ENCODE results near the gene SLC25A22. TPM values are rescaled to one million over a fixed set of nuclear protein-coding genes. Genes with fewer than 3 reads are reported as not detected.

SLC25A22 gene
- total RNA-seq, 4 donors from 2014 or later: 7.5 to 21.9 (median 12.7) TPM

GRCh38 chr11:795634-796564 is 2.2 kb downstream of the SLC25A22 start:
- DNase-seq (ENCODE audit: low spot score) (no peak), ATAC-seq (ENCODE audit: low FRiP score) (peak; percentile 63)
- TF ChIP-seq CTCF (IDR thresholded peaks at IDR 0.05): no peak

DNA sequence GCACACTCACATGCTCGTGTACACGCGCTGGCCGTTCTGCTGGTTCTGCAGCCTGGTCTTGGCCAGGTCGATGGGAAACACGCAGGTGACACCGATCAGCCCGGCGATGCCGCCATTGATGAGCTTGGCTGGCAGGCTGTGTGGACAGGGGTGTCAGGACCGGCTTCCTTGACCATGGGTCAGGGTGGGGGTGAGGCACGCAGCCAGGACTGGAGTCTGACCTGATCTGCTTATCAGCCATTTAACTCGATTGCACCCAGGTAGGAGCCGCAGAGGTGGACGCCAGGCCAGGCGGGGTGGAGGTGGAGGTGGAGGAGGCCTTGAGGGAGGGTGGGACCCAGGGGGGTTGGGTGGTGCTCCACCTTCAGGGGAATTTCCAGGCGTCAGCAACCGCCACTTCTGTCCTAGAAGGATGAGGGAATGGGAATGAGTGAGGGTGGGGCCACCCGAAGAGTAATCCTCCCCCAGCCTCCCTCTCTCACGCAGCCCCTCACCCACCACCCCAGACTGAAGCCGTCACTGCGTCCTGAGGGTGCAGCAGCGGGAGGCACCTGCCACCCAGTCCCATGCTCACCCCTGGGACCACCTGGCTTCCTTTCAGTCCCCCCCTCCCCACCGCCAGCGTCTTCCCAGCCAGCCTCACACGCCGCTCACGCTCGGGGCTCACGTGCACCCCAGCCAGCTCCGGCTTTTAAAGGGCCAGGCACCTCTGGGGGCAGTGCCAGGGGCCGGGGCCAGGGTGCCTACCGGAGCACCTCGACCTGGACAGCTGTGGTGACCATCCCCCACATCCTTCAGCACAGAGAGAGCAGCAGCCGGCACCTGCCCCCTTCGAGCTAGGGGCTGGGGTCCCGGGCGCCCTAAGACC is 3.1 kb downstream of the SLC25A22 start:
- DNase-seq (ENCODE audit: low spot score) (no peak), ATAC-seq (ENCODE audit: low FRiP score) (peak; percentile 7)

DNA sequence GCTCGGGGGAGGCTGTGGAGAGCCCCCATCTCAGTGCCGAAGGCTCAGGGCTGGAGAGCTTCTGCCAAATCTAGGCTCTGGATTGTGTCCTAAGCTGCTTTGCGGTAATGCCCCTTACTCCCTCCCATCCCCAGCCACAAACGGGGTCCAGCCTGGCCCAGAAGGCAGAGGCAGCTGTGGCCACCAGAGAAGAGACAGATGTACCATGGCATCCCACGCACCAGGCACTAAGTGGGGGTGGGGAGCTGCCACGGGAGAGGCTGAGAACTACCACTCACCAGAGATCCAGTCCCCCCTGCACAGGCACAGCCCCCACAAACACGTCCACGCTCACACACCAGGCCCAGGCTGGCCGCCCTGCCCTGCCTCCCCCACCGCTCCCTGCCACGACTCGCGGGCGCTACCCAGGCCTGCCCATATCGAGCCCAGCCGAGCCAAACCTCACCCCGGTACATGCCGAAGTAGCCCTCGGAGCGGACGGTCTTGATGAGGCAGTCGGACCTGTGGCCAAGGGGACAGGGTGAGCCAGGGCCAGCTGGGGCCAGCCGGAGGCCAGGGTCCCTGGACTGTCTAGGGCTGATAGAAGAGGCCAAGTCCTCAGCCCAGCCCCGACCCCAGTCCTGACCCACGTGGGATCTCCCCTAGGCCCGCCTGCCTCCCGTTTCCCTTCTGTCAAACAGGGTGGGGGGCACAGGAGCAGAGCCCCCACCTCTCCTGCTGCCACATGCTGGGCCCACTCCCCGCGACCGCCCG is 3.9 kb downstream of the SLC25A22 start:
- ATAC-seq (ENCODE audit: low FRiP score) (no peak), DNase-seq (ENCODE audit: low spot score) (no peak)
- TF ChIP-seq CTCF (IDR thresholded peaks at IDR 0.05): no peak

More for the DNA sequence above, 3.1 kb downstream of the SLC25A22 start:
- no peak for TF ChIP-seq CTCF (IDR thresholded peaks at IDR 0.05)

GRCh38 chr11:793556-793955 is 4.5 kb downstream of the SLC25A22 start:
- no peak for DNase-seq (ENCODE audit: low spot score)

GRCh38 chr11:792873-793272 is 5.2 kb downstream of the SLC25A22 start:
- DNase-seq (ENCODE audit: low spot score) (no peak), ATAC-seq (ENCODE audit: low FRiP score) (no peak)
- TF ChIP-seq CTCF (IDR thresholded peaks at IDR 0.05): no peak

More at GRCh38 chr11:793556-793955, 4.5 kb downstream of the SLC25A22 start:
- no peak for TF ChIP-seq CTCF (IDR thresholded peaks at IDR 0.05)
- no peak for ATAC-seq (ENCODE audit: low FRiP score)

DNA sequence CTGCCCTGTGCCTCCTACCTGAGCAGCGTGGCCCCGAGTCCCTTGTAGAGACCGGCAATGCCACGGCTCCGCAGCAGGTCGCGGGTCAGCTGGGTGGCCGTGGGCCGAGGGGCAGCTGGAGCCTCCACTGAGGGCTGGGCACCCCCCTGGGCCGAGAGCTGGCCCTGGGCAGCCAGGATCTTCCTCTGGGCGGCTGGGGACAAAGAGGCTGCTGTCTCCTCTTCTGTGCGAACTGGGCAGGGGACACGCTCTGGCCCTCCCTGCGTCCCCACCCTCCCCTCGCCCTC is 5.6 kb downstream of the SLC25A22 start:
- no peak for TF ChIP-seq CTCF (IDR thresholded peaks at IDR 0.05)
- DNase-seq (ENCODE audit: low spot score) (no peak), ATAC-seq (ENCODE audit: low FRiP score) (no peak)
